DLD1 (cell line): Measurements from ENCODE around the gene ACSS1.

Experiments used
- in situ Hi-C: cut with HindIII; loops from 2 replicates; pipeline ENCODE4 v1.10.0; 2017; ENCODE audit warnings: low sequenced_read_pairs

The ACSS1 gene

DNA sequence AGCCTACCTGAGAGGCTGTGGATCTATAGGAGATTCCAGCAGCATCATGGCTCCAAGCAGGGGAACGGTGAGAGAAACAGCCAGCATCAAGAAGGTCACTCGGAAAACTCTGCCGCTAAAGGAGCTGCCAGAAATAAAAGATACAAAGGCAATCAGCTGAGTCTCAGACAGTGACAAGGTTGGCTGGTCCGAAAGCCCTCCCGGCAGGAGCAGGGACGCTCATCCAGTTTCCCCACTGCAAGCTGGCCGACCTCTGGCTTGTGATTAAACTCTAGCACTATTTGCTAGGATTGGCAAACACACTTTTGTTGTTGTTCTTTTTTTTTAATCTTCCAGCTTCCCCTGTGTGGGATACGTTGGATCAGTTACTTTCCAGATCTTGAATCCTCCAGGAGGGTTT, 74.0 kb downstream of the ACSS1 start:
- in situ Hi-C loops: loop anchor here (5.0 kb wide), 1 partner anchor 88 kb away; no protein-coding TSS in a partner anchor

GRCh38 chr20:24981790-24982189, 76.1 kb downstream of the ACSS1 start:
- in situ Hi-C loops: loop anchor here (5.0 kb wide), 1 partner anchor 91 kb away; no protein-coding TSS in a partner anchor

DNA sequence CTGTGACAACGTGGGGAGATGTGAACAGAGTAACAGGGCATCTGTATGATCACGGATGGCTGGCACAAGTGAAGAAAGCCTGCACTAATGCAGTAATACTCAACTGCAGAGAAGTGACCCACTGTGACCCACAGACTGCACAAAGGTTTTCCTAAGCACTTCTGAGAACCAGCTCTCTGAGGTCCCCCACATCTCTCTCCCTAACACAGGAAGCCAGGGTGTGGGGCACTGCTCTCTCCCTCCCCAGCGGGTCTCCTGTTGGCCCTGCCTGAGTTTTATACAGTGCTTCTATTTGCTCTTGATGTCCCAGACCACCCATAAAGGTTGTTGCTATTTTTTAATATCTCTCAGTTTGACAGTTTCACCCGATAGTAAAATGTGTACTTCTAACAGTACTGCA, 76.7 kb downstream of the ACSS1 start:
- in situ Hi-C loops: loop anchor here (5.0 kb wide), 1 partner anchor 91 kb away; no protein-coding TSS in a partner anchor

DNA sequence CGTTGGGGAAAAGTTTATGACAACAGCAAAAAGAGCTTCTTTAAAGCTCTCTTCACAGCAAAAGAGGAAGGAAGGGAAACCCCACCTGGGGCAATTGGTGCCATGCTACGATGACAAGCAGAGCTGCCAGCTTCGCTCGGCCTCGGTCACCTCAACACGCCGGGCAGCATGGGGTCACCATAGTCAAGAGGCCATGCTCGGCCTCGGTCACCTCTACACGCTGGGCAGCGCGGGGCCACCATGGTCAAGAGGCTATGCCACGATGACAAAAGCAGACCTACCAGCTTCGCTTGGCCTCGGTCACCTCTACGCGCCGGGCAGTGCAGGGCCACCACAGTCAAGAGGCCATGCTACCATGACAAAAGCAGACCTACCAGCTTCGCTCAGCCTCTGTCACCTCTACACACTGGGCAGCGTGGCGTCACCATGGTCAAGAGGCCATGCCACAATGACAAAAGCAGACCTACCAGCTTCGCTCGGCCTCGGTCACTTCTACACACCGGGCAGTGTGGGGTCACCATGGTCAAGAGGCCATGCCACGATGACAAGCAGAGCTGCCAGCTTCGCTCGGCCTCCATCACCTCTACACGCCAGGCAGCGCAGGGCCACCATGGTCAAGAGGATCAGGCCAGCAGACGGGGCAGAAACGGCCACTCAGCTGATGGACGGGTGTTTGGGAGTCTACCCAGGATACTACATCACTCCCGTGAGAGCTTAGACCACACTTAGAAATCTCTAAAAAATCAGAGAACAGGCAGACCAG, 77.5 kb downstream of the ACSS1 start:
- in situ Hi-C loops: loop anchor here (5.0 kb wide), 1 partner anchor 92 kb away; no protein-coding TSS in a partner anchor

DNA sequence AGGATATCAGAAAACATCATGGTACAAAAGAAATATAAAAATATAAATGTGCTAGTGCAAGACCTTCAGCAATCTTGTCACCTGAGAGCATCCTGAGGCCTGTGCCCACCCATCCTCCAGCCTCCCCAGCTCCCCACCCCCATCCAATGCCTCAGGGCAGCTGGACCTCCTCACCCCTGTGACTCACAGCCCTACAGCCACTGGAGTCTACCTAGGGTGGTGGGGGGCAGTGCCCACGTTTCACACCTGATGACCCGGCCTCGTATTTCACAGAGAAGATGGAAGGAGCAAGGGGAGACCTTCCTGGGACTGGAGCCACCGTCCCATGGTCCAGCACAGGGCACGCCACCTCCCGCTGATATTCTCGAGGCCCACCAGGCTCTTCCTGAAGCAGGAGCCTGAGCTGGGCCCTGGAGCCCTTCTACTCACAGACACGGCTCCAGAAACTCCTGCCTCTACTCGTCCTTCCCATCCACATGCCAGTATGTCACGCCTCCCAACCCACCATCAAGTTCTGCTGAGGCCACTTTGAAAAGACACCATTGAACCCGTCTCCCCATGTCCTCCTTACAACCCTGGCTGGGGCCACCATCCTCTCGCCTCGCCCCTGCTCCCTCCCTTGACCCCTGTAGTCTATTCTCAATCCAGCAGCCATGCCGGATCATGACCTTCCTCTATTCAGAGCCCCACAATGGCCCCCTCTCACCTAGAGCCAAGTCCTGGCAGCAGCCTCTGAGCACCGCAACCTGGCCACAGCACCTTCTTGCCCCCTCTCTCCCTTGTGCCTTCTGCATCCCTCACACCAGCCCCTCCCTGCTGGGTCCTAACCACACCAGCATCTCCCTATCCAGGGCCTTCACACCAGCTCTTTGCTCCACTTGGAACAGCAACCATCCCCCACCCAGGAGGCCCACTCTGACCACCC, 78.6 kb downstream of the ACSS1 start:
- in situ Hi-C loops: no loop called here

GRCh38 chr20:24978513-24978912, 79.4 kb downstream of the ACSS1 start:
- in situ Hi-C loops: no loop called here

DNA sequence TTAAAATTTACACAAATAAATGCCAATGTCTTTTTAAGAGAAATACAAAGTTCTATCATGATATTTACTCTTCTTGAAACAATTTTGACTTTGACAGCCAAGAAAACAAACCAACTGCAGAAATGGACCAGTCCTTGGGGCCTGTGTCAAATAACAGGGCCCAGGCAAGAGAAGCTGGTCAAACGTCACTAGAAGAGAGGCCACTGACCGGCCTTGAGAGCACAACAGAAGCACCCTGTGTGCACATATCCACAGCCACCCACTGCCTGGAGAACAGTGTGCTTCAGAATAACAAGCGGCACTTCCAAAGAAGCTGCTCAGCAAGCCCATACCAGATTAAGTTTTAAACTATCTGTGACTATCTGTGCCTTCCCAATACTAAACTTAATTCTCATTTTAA, 80.1 kb downstream of the ACSS1 start:
- in situ Hi-C loops: no loop called here

GRCh38 chr20:24977336-24977735, 80.6 kb downstream of the ACSS1 start:
- in situ Hi-C loops: no loop called here

DNA sequence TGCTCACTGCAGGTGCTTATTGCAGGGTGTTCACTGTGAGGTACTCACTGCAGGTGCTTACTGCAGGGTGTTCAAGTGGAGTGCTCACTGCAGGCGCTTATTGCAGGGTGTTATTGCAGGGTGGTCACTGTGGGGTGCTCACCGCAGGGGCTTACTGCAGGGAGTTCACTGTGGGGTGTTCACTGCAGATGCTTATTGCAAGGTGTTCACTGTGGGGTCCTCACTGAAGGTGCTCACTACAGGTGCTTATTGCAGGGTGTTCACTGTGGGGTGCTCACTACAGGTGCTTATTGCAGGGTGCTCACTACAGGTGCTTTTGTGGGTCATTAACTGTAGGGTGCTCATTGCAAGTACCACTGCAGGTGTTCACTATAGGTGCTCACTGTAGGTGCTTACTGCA, 85.6 kb downstream of the ACSS1 start:
- in situ Hi-C loops: no loop called here

DNA sequence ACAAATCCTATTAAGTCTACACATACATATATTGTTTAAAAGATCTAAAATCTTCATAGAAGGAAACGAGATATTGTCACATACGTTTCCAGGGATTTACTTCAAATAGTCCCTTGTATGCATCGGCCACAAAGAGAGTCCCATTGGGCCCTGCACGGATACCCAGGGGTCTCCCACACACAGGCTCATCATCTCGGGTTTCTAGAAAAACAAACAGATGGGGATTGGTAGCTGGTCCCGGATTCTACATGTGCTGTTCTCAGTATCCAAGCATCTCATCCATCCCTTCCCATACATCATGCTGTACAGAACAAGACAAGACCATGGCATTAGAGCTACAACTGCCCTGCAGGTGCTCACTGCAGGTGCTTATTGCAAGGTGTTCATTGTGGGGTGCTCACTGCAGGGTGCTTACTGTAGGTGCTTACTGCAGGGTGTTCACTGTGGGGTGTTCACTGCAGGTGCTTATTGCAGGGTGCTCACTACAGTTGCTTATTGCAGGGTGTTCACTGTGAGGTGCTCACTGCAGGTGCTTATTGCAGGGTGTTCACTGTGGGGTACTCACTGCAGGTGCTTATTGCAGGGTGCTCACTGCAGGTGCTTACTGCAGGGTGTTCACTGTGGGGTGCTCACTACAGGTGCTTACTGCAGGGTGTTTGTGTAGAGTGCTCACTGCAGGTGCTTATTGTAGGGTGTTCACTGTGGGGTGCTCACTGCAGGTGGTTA, 86.4 kb downstream of the ACSS1 start:
- in situ Hi-C loops: no loop called here

DNA sequence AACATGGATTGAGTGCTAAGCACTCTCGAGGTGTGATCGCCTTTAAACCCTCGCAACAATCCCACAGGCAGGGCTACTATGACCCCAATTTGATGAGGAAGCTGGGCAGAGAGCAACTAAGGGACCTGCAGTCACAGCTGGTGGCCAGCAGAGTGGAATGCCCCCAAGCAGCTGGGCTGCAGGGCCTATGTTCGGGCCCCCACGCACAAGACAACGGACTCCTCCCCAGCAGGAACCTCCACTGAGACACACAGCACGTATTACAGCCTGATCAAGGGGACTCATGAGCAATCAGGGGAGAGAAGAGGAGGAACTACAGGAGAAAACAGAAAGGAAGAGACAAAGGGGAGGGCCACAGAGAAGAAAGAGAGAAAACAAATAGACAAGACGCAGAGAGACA, 87.2 kb downstream of the ACSS1 start:
- in situ Hi-C loops: no loop called here

GRCh38 chr20:24970030-24970553, 87.8 kb downstream of the ACSS1 start:
- in situ Hi-C loops: no loop called here

DNA sequence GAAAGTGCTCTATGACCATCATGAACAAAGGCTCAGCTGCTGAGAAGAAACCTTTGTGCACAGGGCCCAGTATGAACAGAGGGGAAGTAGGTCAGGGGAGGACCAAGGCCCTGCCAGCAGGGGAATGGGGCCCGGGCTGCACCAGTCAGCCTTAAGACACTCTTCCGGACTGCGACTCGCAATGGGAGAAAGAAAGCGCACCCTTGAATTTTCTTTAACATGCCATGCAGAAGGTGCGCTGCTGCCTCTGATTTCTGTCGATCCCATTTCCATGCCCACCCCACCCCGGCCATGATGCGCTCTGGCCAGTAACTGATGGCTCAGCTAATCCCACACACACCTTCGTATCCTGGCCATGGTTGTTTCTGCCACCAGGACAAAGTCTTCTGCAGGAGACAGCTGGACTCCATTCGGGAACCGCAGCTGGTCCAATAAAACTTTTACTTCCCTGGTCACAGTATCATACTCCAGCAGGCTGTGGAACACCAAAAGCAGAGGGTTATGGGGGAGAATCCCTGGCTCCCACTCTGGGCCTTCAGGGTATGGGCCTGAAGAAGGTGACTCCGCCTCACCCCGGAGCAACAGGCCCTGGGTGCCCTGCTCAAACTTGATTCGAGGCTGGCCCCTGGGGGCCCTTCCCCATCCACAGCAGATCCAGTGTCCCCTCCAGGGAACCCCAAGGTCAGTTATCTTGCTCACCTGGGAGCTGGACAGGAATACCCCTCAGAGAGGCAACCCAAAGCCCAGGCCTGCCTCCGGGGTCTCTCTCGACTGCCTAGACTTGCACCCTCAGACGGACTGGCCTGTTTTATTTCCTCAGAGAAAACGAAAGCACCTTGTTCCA, 88.5 kb downstream of the ACSS1 start:
- in situ Hi-C loops: no loop called here

- in situ Hi-C loops: no loop called here
Observed at GRCh38 chr20:24968278-24968800, 89.6 kb downstream of the ACSS1 start.

DNA sequence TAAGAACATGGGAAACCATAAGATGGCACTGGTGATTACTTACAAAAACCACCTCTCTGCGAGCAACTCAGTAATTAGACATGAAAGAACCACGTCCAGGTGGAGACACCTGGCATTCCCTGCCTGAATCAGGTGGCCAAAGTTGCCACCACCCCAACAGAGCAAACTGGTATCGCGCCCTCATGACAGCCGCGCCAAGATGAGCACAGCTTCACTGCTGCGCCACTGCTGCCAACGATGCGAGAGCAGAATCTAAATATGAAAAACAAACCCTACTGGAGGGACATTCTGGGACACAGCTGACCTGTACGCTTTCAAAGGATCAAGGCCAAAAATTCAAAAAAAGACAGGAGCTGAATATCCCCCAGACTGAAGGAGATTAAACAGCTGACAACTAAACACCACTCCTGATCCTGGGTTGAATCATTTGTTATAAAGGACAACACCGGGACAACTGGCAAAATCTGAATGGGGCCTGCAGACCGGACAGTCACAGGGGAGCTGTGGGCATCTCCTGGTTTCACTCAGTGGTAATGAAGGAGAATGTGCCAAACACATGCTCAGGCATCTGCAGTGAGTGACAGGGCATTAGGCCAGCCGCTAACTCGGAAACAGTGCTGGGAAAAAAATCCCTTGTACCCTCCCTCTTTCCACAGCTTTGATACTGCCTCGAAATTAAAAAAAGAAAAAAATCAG, 91.5 kb downstream of the ACSS1 start:
- in situ Hi-C loops: no loop called here

- in situ Hi-C loops: no loop called here
Observed at GRCh38 chr20:24965065-24965919, 92.6 kb downstream of the ACSS1 start.

DNA sequence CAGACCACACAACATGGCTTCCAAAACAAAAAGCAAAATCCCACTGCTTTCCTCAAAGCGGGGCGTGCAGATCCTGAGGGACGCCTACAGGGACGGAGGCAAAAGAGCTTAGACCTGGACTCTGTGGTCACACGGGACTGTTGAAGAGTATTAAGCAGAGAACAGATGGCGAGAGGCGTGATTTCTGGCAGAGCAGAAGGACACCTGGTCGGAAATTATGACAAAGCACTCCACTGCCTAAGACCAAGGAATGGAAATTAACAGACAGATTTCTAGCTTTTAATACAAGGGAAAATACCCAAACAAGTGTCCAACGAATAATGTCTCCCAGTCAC, 93.5 kb downstream of the ACSS1 start:
- in situ Hi-C loops: no loop called here
